IMR-90 (cell line): Measurements from ENCODE around the gene C11orf21. TPM values are rescaled to one million over a fixed set of nuclear protein-coding genes. Genes with fewer than 3 reads are reported as not detected.
"Not testable (repeated sequence)": the region's sequence is repeated elsewhere in the genome, so short reads cannot be mapped to it uniquely, and the experiment has no call there.

ENCODE experiments used
- ATAC-seq: fragments of 200-7000 bp; cut with Tn5 transposase; 2 replicates; pipeline ENCODE4 v1.9.1; 2020; ENCODE audit warnings: low read depth, mild to moderate bottlenecking, moderate library complexity
- BruUV-seq: library from RNA; stranded (reverse); fragments of 400-500 nt; replicated peaks from 2 replicates; lab custom pipeline; 2021; lab: Mats Ljungman, UMichigan
- CTCF ChIA-PET: fragments of 300-600 bp; formaldehyde crosslinking; extraction: SDS; loops from one replicate; lab custom pipeline; 2021; ENCODE audit warnings: antibody characterized with exemption; lab: Yijun Ruan, JAX
- POLR2A ChIA-PET: fragments of 300-600 bp; sonication (Branson Sonifier 250); formaldehyde crosslinking; loops from one replicate; lab custom pipeline; 2022; ENCODE audit warnings: antibody characterized with exemption; ENCODE audit not compliant: unreplicated experiment; lab: Charles Lee
- DNase-seq: peaks from one replicate; pipeline ENCODE4 v3.0.0; 2013
- H2AFZ ChIP-seq: replicated peaks from 2 replicates; pipeline ENCODE3; 2013; ENCODE audit warnings: low read length, mild to moderate bottlenecking; ENCODE audit not compliant: poor library complexity
- H2AK5ac ChIP-seq: 2 replicates; pipeline ENCODE4 v1.6.1; 2013; ENCODE audit warnings: low read depth, low read length, inconsistent platforms
- H2AK9ac ChIP-seq: replicated peaks from 2 replicates; pipeline ENCODE3; 2013; ENCODE audit warnings: mild to moderate bottlenecking, low read depth, low read length, moderate library complexity; ENCODE audit not compliant: poor library complexity
- H2BK120ac ChIP-seq: 2 replicates; pipeline ENCODE4 v1.6.1; 2013; ENCODE audit warnings: low read depth, low read length, inconsistent platforms
- H2BK15ac ChIP-seq: 3 replicates; pipeline ENCODE4 v1.6.1; 2013; ENCODE audit warnings: low read depth, low read length, inconsistent platforms
- H2BK20ac ChIP-seq: 2 replicates; pipeline ENCODE4 v1.6.1; 2013; ENCODE audit warnings: low read depth, mild to moderate bottlenecking, inconsistent platforms, low read length, moderate library complexity
- H2BK5ac ChIP-seq: 2 replicates; pipeline ENCODE4 v1.6.1; 2013; ENCODE audit warnings: mild to moderate bottlenecking, low read depth, low read length, inconsistent platforms; ENCODE audit not compliant: poor library complexity, severe bottlenecking
- H3K14ac ChIP-seq: replicated peaks from 2 replicates; pipeline ENCODE4 v1.6.1; 2013; ENCODE audit warnings: low read depth, low read length, inconsistent platforms
- H3K18ac ChIP-seq: 2 replicates; pipeline ENCODE4 v1.6.1; 2013; ENCODE audit warnings: low read depth, low read length, control low read depth
- H3K23ac ChIP-seq: 2 replicates; pipeline ENCODE4 v1.6.1; 2013; ENCODE audit warnings: low read depth, low read length, inconsistent platforms
- H3K27ac ChIP-seq: 2 replicates; pipeline ENCODE4 v1.5.1; 2013; ENCODE audit warnings: mild to moderate bottlenecking, control low read depth, low read length; ENCODE audit not compliant: insufficient read depth
- H3K27me3 ChIP-seq: 2 replicates; pipeline ENCODE4 v1.6.1; 2013; ENCODE audit warnings: low read length; ENCODE audit not compliant: control insufficient read depth, insufficient read depth
- H3K36me3 ChIP-seq: 2 replicates; pipeline ENCODE4 v1.6.1; 2013; ENCODE audit warnings: low read length, mixed read lengths; ENCODE audit not compliant: control insufficient read depth, insufficient read depth
- H3K4ac ChIP-seq: 2 replicates; pipeline ENCODE4 v1.6.1; 2013; ENCODE audit warnings: low read depth, low read length, inconsistent platforms
- H3K4me1 ChIP-seq: 2 replicates; pipeline ENCODE4 v1.6.1; 2013; ENCODE audit warnings: low read length, mixed read lengths; ENCODE audit not compliant: control insufficient read depth, insufficient read depth
- H3K4me2 ChIP-seq: 2 replicates; pipeline ENCODE4 v1.6.1; 2013; ENCODE audit warnings: low read depth, mild to moderate bottlenecking, control low read depth, low read length, moderate library complexity
- H3K4me3 ChIP-seq: 2 replicates; pipeline ENCODE4 v1.5.1; 2013; ENCODE audit warnings: low read depth, mild to moderate bottlenecking, control low read depth, low read length, moderate library complexity; ENCODE audit not compliant: insufficient read depth
- H3K56ac ChIP-seq: 2 replicates; pipeline ENCODE4 v1.6.1; 2013; ENCODE audit warnings: low read length, inconsistent platforms; ENCODE audit not compliant: insufficient read depth; ENCODE audit errors: extremely low read depth
- H3K79me1 ChIP-seq, 2 experiments: 2 replicates each; pipeline ENCODE4 v1.6.1; 2013; ENCODE audit warnings: low read length in 2 of 2, inconsistent platforms in 1 of 2, low read depth in 1 of 2
- H3K9ac ChIP-seq: 2 replicates; pipeline ENCODE4 v1.6.1; 2013; ENCODE audit warnings: low read depth, low read length, control low read depth
- H3K9me1 ChIP-seq: 2 replicates; pipeline ENCODE4 v1.6.1; 2013; ENCODE audit warnings: low read length, inconsistent platforms; ENCODE audit not compliant: insufficient read depth
- H3K9me3 ChIP-seq: 2 replicates; pipeline ENCODE4 v1.6.1; 2013; ENCODE audit warnings: low read length; ENCODE audit not compliant: control insufficient read depth, insufficient read depth
- H4K20me1 ChIP-seq: 2 replicates; pipeline ENCODE4 v1.6.1; 2013; ENCODE audit warnings: low read length, inconsistent platforms; ENCODE audit not compliant: insufficient read depth
- H4K5ac ChIP-seq: 2 replicates; pipeline ENCODE4 v1.6.1; 2013; ENCODE audit warnings: mild to moderate bottlenecking, low read depth, low read length, control low read depth
- H4K8ac ChIP-seq, 2 experiments: 2 replicates each; pipeline ENCODE4 v1.6.1; 2013; ENCODE audit warnings: low read depth in 2 of 2, low read length in 2 of 2, control low read depth in 1 of 2, inconsistent platforms in 1 of 2
- H4K91ac ChIP-seq: 2 replicates; pipeline ENCODE4 v1.6.1; 2013; ENCODE audit warnings: low read depth, low read length, inconsistent platforms; ENCODE audit not compliant: insufficient read depth
- WGBS, 2 experiments: methylation state at CpG; one replicate each; pipeline versions ENCODE4 v1.1.5 to v1.1.7; 2013; ENCODE audit warnings: missing lambda C conversion rate in 2 of 2; ENCODE audit not compliant: insufficient read length in 1 of 2; ENCODE audit errors: extremely low coverage in 2 of 2; 5-methylcytosine and 5-hydroxymethylcytosine counted together
- dilution Hi-C: fragments of 300-500 bp; cut with HindIII; formaldehyde crosslinking; loops from one replicate; pipeline ENCODE4 v1.14.3; 2018; ENCODE audit warnings: low sequenced_read_pairs; ENCODE audit not compliant: unreplicated experiment
- in situ Hi-C: fragments of 300-500 bp; cut with MboI; formaldehyde crosslinking; loops from 3 replicates; pipeline ENCODE4 v1.14.3; 2019; ENCODE audit warnings: low sequenced_read_pairs, inconsistent platforms, mixed read lengths
- intact Hi-C: fragments of 100-400 bp; cut with micrococcal nuclease; formaldehyde crosslinking; loops from 2 replicates; pipeline ENCODE4 v1.10.0; 2022
- polyA plus RNA-seq, 3 experiments: library from polyadenylated mRNA; depleted of rRNA; stranded (reverse); fragments of >200 nt; gene quantifications; 2 replicates each; pipeline ENCODE4 v1.2.3, GENCODE V29; 2012; ENCODE audit warnings: low replicate concordance in 1 of 3
- total RNA-seq: library from RNA; depleted of rRNA; stranded (reverse); fragments of >200 nt; gene quantifications from 2 replicates; pipeline ENCODE4 v1.2.3, GENCODE V29; 2012

C11orf21 gene
- total and polyA plus RNA-seq, 2 of the 4 experiments (the other 2 are of a cell fraction), result not detected

DNA sequence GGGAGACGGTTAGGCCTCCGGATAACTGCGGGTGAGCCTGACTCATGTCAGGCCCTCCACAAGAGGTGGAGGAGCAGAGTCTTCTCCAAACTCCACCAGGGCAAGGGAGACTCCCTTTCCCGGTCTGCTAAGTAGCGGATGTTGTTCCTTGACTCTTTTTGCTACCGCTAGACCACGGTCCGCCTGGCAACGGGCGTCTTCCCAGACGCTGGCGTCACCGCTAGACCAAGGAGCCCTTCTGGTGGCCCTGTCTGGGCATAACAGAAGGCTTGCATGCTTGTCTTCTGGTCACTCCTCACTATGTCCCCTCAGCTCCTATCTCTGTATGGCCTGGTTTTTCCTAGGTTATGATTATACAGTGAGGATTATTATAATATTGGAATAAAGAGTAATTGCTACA is 15.4 kb downstream of the C11orf21 start:
- H2AK5ac ChIP-seq, H3K4me2 ChIP-seq, H2BK120ac ChIP-seq, H3K4me3 ChIP-seq, dilution Hi-C loops, H3K27ac ChIP-seq, ATAC-seq, H3K79me1 ChIP-seq, H3K4me1 ChIP-seq, H3K36me3 ChIP-seq, H3K9me1 ChIP-seq, H3K4ac ChIP-seq, H4K5ac ChIP-seq, POLR2A ChIA-PET, H2AFZ ChIP-seq, H2AK9ac ChIP-seq, H2BK20ac ChIP-seq, H3K56ac ChIP-seq, H4K20me1 ChIP-seq, H2BK5ac ChIP-seq, CTCF ChIA-PET, H4K8ac ChIP-seq, in situ Hi-C loops, H3K18ac ChIP-seq, intact Hi-C loops, H3K9me3 ChIP-seq, DNase-seq, H4K91ac ChIP-seq, H3K14ac ChIP-seq, H3K9ac ChIP-seq, H3K23ac ChIP-seq, BruUV-seq, H2BK15ac ChIP-seq: not testable (repeated sequence)
- WGBS, 2 experiments, result 97% methylated on average over 9 of the region's 13 CpGs; no CpG with 5 or more reads in 1 of the 2 experiments
- peaks cover 42% of the 10 kb centered on the region for H3K27me3 ChIP-seq
